BJ (cell line): ENCODE results near the gene FBXO38. TPM values are rescaled to one million over a fixed set of nuclear protein-coding genes. Genes with fewer than 3 reads are reported as not detected.

ENCODE experiments used
- CTCF ChIA-PET: fragments of 350-600 bp; formaldehyde crosslinking; extraction: SDS; loops from one replicate; lab custom pipeline; 2021; ENCODE audit warnings: antibody characterized with exemption, inconsistent platforms; lab: Yijun Ruan, JAX
- POLR2A ChIA-PET: fragments of 300-600 bp; sonication (Branson Sonifier 250); formaldehyde crosslinking; extraction: SDS; loops from one replicate; lab custom pipeline; 2021; ENCODE audit warnings: antibody characterized with exemption; lab: Charles Lee
- DNase-seq: peaks from one replicate; pipeline ENCODE4 v3.0.0-alpha.2; 2011; ENCODE audit warnings: low read depth
- H3K27me3 ChIP-seq: 2 replicates; pipeline ENCODE4 v1.6.0; 2011; ENCODE audit warnings: low read length; ENCODE audit not compliant: control insufficient read depth, insufficient read depth
- H3K36me3 ChIP-seq: 2 replicates; pipeline ENCODE4 v1.5.1; 2011; ENCODE audit warnings: low read length; ENCODE audit not compliant: control insufficient read depth, insufficient read depth
- H3K4me3 ChIP-seq: 2 replicates; pipeline ENCODE4 v1.5.1; 2011; ENCODE audit warnings: low read depth, mild to moderate bottlenecking, control low read depth, low read length
- CTCF ChIP-seq: IDR thresholded peaks from 2 replicates; pipeline ENCODE4 v1.5.1; 2011; ENCODE audit warnings: low read depth, mild to moderate bottlenecking, control low read depth, inconsistent platforms, low read length, moderate library complexity; ENCODE audit not compliant: insufficient read depth
- polyA minus RNA-seq: library from RNA; depleted of rRNA, polyadenylated mRNA; stranded (reverse); fragments of >200 nt; gene quantifications from 2 replicates; pipeline ENCODE4 v1.2.3, GENCODE V29; 2011; rRNA and poly(A)+ RNA removed
- polyA plus RNA-seq: library from polyadenylated mRNA; depleted of rRNA; stranded (reverse); fragments of >200 nt; gene quantifications from 2 replicates; pipeline ENCODE4 v1.2.3, GENCODE V29; 2011; rRNA removed

The FBXO38 gene
- polyA plus RNA-seq (19.3 and 36.3 TPM in 2 replicates), polyA minus RNA-seq (35.4 and 40.5 TPM in 2 replicates)

GRCh38 chr5:148383564-148384379 is at the start of gene FBXO38:
Gene FBXO38 (plus strand): TSS chr5:148383958. CDS start chr5:148394777, 10,819 bp downstream.
- POLR2A ChIA-PET = no interaction called here

GRCh38 chr5:148335259-148335658 is 48.5 kb upstream of the FBXO38 start, which contains the start of gene SPINK9:
Gene SPINK9 (plus strand): TSS chr5:148335559. CDS start chr5:148335614, 55 bp downstream.
- H3K36me3 ChIP-seq = no peaks in the 10 kb centered on the region
- no peak within 1 kb of the TSS for H3K4me3 ChIP-seq
- no peak for DNase-seq
- POLR2A ChIA-PET = no interaction called here
- no peaks in the 10 kb centered on the region for H3K27me3 ChIP-seq
- CTCF ChIA-PET = no interaction called here
- no peak for TF ChIP-seq CTCF

More at GRCh38 chr5:148383564-148384379, at the start of gene FBXO38:
- no peaks in the 10 kb centered on the region for H3K27me3 ChIP-seq
- CTCF ChIA-PET = interaction anchor here (1.0 to 1.2 kb wide), 2 partner anchors 8 to 101 kb away, joined by 3 read pairs; no protein-coding TSS in a partner anchor
- H3K36me3 ChIP-seq = no peaks in the 10 kb centered on the region
- peak; percentile 84 for DNase-seq
- no peak for TF ChIP-seq CTCF
- peak within 1 kb of the TSS; percentile 71 for H3K4me3 ChIP-seq

- ChIA-PET POLR2A (no interaction called here), CTCF (interaction anchor here (1.0 kb wide), 1 partner anchor 15 kb away, joined by 4 read pairs; no protein-coding TSS in a partner anchor)
- no peak for TF ChIP-seq CTCF
Measured at GRCh38 chr5:148336704-148337435, 46.9 kb upstream of the FBXO38 start.

GRCh38 chr5:148342371-148343045 is 41.2 kb upstream of the FBXO38 start:
- H3K4me3 ChIP-seq = no peak overlapping the region
- CTCF ChIA-PET = no interaction called here
- no peaks in the 10 kb centered on the region for H3K27me3 ChIP-seq
- DNase-seq = no peak
- POLR2A ChIA-PET = no interaction called here
- no peaks in the 10 kb centered on the region for H3K36me3 ChIP-seq
- TF ChIP-seq CTCF = no peak

More at GRCh38 chr5:148336704-148337435, 46.9 kb upstream of the FBXO38 start:
- Histone ChIP-seq H3K27me3 (no peaks in the 10 kb centered on the region), H3K4me3 (no peak overlapping the region), H3K36me3 (no peaks in the 10 kb centered on the region)
- DNase-seq = no peak
